ENCODE results near the gene MT1M. TPM values are rescaled to one million over a fixed set of nuclear protein-coding genes. Genes with fewer than 3 reads are reported as not detected.

The MT1M gene
- total and polyA plus RNA-seq, 10 of the 15 experiments (the other 5 are each of a cell fraction or from before 2014, with no cell fraction given) = not detected

GRCh38 chr16:56609463-56609921 is 23.0 kb upstream of the MT1M start (continued):
- TF ChIP-seq RELB (IDR thresholded peaks at IDR 0.05; ENCODE audit: low read depth) (peak; percentile 95), SREBF2 (IDR thresholded peaks at IDR 0.05; ENCODE audit: low read length) (no peak), CEBPZ (IDR thresholded peaks at IDR 0.05; ENCODE audit: low read depth, low read length) (no peak), MAX (IDR thresholded peaks at IDR 0.05; ENCODE audit: low read depth, low read length) (peak; percentile 23; the same call in 1 of the 2 replicates), BCL11A (IDR thresholded peaks at IDR 0.05; ENCODE audit: low read depth, low read length) (0 out of 2 replicates have a peak, but pooled peaks have one; percentile 37), NBN (IDR thresholded peaks at IDR 0.05) (peak; percentile 24; the same call in 1 of the 2 replicates), ATF7 (IDR thresholded peaks at IDR 0.05; ENCODE audit: low read depth) (peak; percentile 58), ETV6 (conservative IDR thresholded peaks at IDR 0.05 in 1 of 2, IDR thresholded peaks at IDR 0.05 in 1 of 2; ENCODE audit: borderline replicate concordance in 1 of 2, low read depth in 1 of 2) (peak in 1 of 2 experiments; percentile 45; a peak in 1 of 4 replicates), MTA3 (IDR thresholded peaks at IDR 0.05; ENCODE audit: borderline replicate concordance, low read length) (peak; percentile 49; the same call in 1 of the 2 replicates), SIX5 (IDR thresholded peaks at IDR 0.05; ENCODE audit: low read depth, low read length, severe bottlenecking) (no peak)
